Left forelimb (tissue), 1 donor: ENCODE data around the gene WDR12.
"Not testable (repeated sequence)": the region's sequence is repeated elsewhere in the genome, so short reads cannot be mapped to it uniquely, and the experiment has no call there.

Source experiments
- DNase-seq: peaks from one replicate; pipeline ENCODE4 v3.0.0-alpha.2; 2018; ENCODE audit warnings: low spot score

WDR12 gene

GRCh38 chr2:202883987-202884675 is 27.3 kb downstream of the WDR12 start:
- DNase-seq = no peak

GRCh38 chr2:202881570-202881969 is 29.9 kb downstream of the WDR12 start:
- no peak for DNase-seq

GRCh38 chr2:202877699-202878098 is 33.8 kb downstream of the WDR12 start:
- DNase-seq = no peak

- DNase-seq = peak; percentile 87
Measured at GRCh38 chr2:202871300-202872141, 40.0 kb downstream of the WDR12 start, which contains the start of gene ICA1L. Gene ICA1L (minus strand): TSS chr2:202871766. CDS start chr2:202829009, 42,757 bp downstream.

- DNase-seq = peak; percentile 79
Measured at GRCh38 chr2:202870431-202871299, 40.8 kb downstream of the WDR12 start.

GRCh38 chr2:202861987-202862386 is 49.5 kb downstream of the WDR12 start:
- DNase-seq = no peak

GRCh38 chr2:202858601-202859000 is 52.9 kb downstream of the WDR12 start:
- no peak for DNase-seq

GRCh38 chr2:202849343-202849742 is 62.1 kb downstream of the WDR12 start:
- not testable (repeated sequence) for DNase-seq

- no peak for DNase-seq
Measured at GRCh38 chr2:202848813-202849212, 62.7 kb downstream of the WDR12 start.

GRCh38 chr2:202847693-202848524 is 63.6 kb downstream of the WDR12 start:
- DNase-seq = no peak

GRCh38 chr2:202844656-202845055 is 66.8 kb downstream of the WDR12 start:
- DNase-seq = no peak

- no peak for DNase-seq
Measured at GRCh38 chr2:202842690-202843089, 68.8 kb downstream of the WDR12 start.

- DNase-seq = no peak
Measured at GRCh38 chr2:202841090-202841867, 70.2 kb downstream of the WDR12 start.

GRCh38 chr2:202831242-202832220 is 79.9 kb downstream of the WDR12 start:
- no peak for DNase-seq

- DNase-seq = no peak
Measured at GRCh38 chr2:202824901-202825300, 86.6 kb downstream of the WDR12 start.
